HCT116 (cell line): ENCODE results near the gene MYO16.

ENCODE experiments used
- ELF1 ChIP-seq: IDR thresholded peaks from 2 replicates; pipeline ENCODE4 v1.6.1; 2012; ENCODE audit warnings: low read depth, borderline replicate concordance
- EZH2 ChIP-seq: fragments of 200-600 bp; sonication (generic); IDR thresholded peaks from 2 replicates; pipeline ENCODE4 v1.6.1; 2017; ENCODE audit warnings: antibody characterized with exemption, mixed run types
- EZH2phosphoT487 ChIP-seq: fragments of 200-600 bp; IDR thresholded peaks from 2 replicates; pipeline ENCODE4 v1.6.1; 2018; ENCODE audit warnings: antibody characterized with exemption, borderline replicate concordance
- POLR2A ChIP-seq: IDR thresholded peaks from 2 replicates; pipeline ENCODE4 v1.7.0; 2011; ENCODE audit warnings: borderline replicate concordance; ENCODE audit not compliant: insufficient read depth, insufficient read length; ENCODE audit errors: extremely low read depth
- TF ChIP-seq, protein P1 (sequence below), 3 experiments: fragments of 200-600 bp in 1 of 3; sonication (generic) in 1 of 3; IDR thresholded peaks in 2 of 3; conservative IDR thresholded peaks in 1 of 3; 2 replicates each; pipeline ENCODE4 v1.5.1; 2012 to 2017; ENCODE audit warnings: low read depth in 2 of 3, low read length in 2 of 3, antibody characterized with exemption in 1 of 3, borderline replicate concordance in 1 of 3, control low read depth in 1 of 3, mild to moderate bottlenecking in 1 of 3, mixed read lengths in 1 of 3, mixed run types in 1 of 3, moderate library complexity in 1 of 3; ENCODE audit not compliant: insufficient read depth in 1 of 3

DNA sequence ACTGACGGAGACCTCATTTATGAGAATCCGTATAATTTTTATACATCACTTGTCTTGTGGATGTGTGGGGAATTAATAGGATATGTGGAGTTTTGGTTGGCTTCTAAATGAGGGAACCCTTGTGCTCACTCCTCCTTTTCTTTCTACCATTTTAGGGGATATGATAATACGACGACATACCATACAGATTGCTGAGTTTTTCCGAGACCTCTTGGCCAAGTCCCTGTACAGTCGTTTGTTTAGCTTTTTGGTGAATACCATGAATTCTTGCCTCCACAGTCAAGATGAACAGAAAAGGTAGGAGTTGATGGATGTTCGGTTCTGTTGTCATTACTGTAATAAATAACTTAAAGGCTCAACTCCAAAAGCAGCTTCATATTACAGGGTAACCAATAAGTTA, 335.2 kb downstream of the MYO16 start:
- TF ChIP-seq, protein P1, sequence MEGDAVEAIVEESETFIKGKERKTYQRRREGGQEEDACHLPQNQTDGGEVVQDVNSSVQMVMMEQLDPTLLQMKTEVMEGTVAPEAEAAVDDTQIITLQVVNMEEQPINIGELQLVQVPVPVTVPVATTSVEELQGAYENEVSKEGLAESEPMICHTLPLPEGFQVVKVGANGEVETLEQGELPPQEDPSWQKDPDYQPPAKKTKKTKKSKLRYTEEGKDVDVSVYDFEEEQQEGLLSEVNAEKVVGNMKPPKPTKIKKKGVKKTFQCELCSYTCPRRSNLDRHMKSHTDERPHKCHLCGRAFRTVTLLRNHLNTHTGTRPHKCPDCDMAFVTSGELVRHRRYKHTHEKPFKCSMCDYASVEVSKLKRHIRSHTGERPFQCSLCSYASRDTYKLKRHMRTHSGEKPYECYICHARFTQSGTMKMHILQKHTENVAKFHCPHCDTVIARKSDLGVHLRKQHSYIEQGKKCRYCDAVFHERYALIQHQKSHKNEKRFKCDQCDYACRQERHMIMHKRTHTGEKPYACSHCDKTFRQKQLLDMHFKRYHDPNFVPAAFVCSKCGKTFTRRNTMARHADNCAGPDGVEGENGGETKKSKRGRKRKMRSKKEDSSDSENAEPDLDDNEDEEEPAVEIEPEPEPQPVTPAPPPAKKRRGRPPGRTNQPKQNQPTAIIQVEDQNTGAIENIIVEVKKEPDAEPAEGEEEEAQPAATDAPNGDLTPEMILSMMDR (IDR thresholded peaks at IDR 0.05 in 2 of 3, conservative IDR thresholded peaks at IDR 0.05 in 1 of 3; ENCODE audit: borderline replicate concordance in 1 of 3, insufficient read depth in 1 of 3, low read depth in 2 of 3, low read length in 2 of 3) = no peak
- TF ChIP-seq POLR2A = no peak
- TF ChIP-seq ELF1 = no peak
- TF ChIP-seq EZH2phosphoT487 = no peak
- no peak for TF ChIP-seq EZH2
